GM19240 (cell line): ENCODE results near the gene RBMS3.

ENCODE experiments used
- DNase-seq: peaks from one replicate; pipeline ENCODE4 v3.0.0; 2011; ENCODE audit warnings: low spot score; ENCODE audit not compliant: insufficient read length

The RBMS3 gene

GRCh38 chr3:29610781-29611180 is 329.9 kb downstream of the RBMS3 start:
- no peak for DNase-seq

GRCh38 chr3:29611252-29611651 is 330.4 kb downstream of the RBMS3 start:
- no peak for DNase-seq

GRCh38 chr3:29612536-29612935 is 331.7 kb downstream of the RBMS3 start:
- DNase-seq: no peak

- DNase-seq: no peak
These were observed 334.1 kb downstream of the RBMS3 start for GRCh38 chr3:29614954-29615353.

DNA sequence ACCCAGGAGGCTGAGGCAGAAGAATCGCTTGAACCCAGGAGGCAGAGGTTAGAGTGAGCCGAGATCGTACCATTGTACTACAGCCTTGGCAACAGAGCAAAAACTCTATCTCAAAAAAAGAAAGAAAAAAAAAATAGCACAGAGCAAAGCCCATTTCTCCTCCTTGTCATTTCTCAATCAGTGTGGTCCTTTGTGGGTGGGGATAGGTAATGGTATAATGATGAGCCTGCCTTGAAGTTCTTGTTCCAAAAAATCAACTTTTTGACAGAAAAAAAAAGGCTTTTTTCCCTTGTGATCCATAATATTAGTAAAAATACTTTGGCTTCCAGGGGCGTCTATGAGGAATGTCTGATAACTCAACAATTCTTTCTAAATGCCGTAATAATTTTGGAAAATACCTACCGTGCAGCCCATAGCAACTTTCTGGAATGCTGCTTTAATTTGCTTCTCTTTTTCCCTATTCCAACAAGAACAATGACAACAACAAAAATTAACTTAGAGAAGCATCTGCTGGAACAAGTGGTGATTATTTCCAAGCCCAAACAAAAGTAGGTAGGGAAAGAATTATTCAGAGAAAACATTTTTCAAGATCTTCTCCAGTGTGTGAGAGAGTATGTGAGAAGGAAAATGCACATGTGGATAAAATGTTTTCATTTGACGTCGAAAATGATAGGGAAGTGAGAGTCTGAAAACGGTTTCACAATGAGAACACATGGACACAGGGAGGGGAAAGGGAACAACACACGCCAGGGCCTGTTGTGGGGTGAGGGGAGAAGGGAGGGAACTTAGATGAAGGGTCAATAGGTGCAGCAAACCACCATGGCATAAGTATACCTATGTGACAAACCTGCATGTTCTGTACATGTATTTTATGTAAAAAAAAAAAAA is 337.8 kb downstream of the RBMS3 start:
- no peak for DNase-seq

DNA sequence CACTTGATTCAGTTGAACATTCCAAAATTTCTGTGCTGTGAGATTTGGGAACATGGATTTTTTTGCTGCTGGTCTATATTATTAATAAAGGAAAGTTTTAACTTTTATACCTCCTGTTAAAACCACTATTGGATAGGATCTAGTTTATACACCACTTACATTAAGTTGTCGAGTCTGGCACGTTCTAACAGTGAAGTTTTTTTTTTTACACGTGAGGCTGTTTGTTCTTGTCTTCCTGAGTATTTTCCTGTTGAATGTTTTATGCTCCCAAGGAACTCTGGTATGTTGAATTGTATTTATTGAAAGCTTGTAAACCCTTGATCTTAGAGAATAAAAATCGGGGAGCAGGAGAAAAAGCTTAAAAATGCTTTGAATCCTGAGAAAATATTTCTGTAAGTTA is 338.8 kb downstream of the RBMS3 start:
- DNase-seq: no peak

DNA sequence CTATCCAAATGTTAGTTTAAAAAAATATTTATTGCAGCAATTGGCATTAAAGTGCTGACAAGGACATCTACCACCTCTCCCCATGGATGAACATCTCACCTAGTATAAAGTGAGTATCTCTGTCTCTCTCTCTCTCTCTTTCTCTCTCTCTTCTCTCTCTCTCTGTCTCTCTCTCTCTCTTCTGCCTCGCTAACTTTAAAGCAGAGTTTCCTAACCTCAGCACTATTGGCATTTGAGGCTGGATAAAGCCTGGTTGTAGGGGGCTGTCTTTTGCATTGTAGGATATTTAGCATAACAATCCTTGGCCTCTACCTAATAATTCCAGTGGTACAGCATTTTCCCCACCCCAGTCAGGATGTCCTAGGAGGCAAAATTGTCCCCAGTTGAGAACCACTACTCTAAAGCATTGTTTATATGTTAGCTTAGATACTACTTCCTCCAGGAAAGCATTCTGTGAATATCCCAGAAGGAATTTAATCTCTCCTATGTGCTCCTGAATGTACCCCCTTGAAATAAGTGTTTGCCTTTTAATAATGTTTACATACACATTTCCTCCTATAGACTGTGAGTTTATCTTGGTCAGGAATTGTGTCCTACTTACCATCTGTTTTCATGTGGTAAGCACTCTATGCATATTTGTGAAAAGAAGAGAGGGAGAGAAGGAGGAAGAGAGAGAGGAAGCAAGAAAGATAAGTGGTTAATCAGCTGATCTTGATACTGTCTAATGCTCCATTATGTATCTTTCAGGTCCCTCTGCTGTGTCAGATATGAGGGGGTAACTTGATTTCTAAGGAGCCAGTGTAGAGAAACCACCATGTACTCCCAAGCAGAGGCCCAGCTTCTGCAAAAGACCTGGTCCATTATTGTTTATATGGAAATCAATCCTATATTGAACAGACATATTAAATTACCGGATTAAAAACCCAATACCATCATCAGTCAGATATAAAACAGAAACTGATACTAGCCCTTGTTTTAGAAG is 346.6 kb downstream of the RBMS3 start:
- no peak for DNase-seq

DNA sequence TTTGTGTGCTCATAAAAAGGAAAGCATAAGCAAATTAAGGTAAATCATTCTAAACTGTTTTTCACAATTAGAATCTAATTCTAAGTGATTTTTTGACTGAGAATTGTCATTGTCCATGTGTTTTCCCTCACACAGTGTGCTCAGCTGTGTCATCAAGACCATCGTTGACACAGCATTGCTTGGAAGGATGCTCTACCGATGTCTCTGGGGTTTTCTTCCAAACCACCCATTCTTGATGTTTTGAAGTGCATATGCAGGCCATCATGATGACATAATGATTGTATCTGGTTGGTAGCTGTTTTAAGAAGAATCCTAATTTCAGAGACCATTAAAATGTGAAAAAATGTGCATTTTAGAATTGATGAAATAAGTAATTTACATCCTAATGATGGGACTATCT is 347.9 kb downstream of the RBMS3 start:
- DNase-seq: no peak

GRCh38 chr3:29635888-29636287 is 355.0 kb downstream of the RBMS3 start:
- DNase-seq: no peak

GRCh38 chr3:29637068-29637467 is 356.2 kb downstream of the RBMS3 start:
- no peak for DNase-seq

GRCh38 chr3:29639578-29640290 is 358.9 kb downstream of the RBMS3 start:
- DNase-seq: no peak

DNA sequence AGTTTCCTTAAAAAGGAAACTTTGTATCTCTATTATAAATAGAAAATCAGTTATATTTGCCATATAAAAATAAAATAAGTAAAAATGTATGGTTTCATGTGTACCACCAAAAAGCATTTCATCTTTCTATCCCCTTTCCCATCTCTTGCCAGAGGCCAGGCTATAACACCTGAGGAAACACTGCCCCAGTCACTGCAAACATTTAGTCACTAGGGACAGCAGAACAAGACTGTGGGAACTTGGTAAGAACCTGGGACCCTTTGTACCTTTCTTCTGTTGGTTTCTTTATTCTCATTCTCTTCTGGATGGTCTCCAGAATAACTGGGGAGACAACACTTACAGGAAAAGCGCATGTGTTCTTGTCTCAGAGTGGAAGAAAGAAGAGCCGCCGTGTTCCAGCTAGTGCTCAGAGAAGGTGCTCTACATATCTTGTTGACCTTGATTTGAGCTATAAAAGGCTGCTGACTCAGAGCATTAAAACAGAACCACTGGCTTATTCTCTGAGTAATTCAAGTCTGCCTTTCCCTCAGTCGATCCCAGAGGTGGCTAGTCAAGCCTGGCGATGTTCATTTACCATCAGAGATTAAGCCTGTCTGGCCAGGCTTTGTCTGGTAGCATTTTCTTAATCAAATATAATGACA is 361.6 kb downstream of the RBMS3 start:
- no peak for DNase-seq

GRCh38 chr3:29643034-29643425 is 362.2 kb downstream of the RBMS3 start:
- no peak for DNase-seq

DNA sequence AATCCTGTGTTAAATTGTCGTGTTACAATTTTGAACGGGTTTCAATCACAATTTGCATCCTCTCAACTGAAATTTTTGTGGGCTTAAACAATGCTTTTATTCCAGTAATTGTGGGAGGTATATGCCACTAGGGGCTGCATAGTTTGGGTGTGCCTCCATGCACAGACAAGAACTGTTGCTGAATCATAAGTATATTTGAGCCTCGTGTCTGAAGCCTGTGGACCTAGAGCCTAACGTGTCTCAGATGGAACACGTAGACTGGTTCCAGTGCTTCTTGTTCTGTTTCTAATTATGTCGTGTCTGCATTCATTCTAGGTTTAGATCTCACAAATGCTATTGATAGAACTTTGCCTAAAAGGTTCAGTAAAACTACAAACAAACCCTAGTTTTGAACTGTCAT is 363.4 kb downstream of the RBMS3 start:
- no peak for DNase-seq

- no peak for DNase-seq
These were observed 364.2 kb downstream of the RBMS3 start for GRCh38 chr3:29644956-29645636.

DNA sequence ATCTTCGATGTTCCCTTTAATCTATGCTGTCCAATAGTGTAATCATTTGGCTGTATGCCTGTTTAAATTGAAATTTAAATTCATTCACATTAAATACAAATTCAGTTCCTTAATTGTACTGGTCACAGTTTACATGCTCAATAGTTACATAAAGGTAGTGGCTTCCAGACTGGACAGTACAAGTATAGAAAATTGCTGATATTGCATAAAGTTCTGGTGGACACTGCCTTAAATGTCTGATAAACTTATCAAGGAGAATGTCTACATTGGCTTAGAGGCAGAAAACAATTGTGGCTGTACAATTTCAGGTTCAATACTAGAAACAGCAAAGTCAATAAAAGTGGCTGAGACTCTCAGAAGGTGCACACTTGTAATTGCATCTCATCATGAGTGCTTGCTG is 365.2 kb downstream of the RBMS3 start:
- DNase-seq: no peak

- DNase-seq: no peak
These were observed 369.1 kb downstream of the RBMS3 start for GRCh38 chr3:29649815-29650547.

GRCh38 chr3:29653680-29654079 is 372.8 kb downstream of the RBMS3 start:
- DNase-seq: no peak

GRCh38 chr3:29655015-29655747 is 374.3 kb downstream of the RBMS3 start:
- no peak for DNase-seq
